Measurements from ENCODE around the gene KIAA0586.

Gene KIAA0586

GRCh38 chr14:58540749-58541632, 113.5 kb downstream of the KIAA0586 start:
- intact Hi-C loops (cut with micrococcal nuclease): no loop called here

GRCh38 chr14:58541633-58542022, 114.1 kb downstream of the KIAA0586 start:
- Mint-ChIP-seq H3K36me3 (ENCODE audit: low read depth) (peaks cover 18% of the 10 kb centered on the region), H3K27me3 (no peaks in the 10 kb centered on the region), H3K4me3 (no peak overlapping the region), H3K27ac (no peak overlapping the region), H3K4me1 (ENCODE audit: low read depth) (no peaks in the 10 kb centered on the region), H3K9me3 (peaks cover 11% of the 10 kb centered on the region)
- intact Hi-C loops (cut with micrococcal nuclease): no loop called here

More at GRCh38 chr14:58540749-58541632, 113.5 kb downstream of the KIAA0586 start:
- H3K4me3 Mint-ChIP-seq: no peak overlapping the region
- H3K27ac Mint-ChIP-seq: no peak overlapping the region
- H3K9me3 Mint-ChIP-seq: peaks cover 11% of the 10 kb centered on the region
- peaks cover 18% of the 10 kb centered on the region for H3K36me3 Mint-ChIP-seq (ENCODE audit: low read depth)
- H3K4me1 Mint-ChIP-seq (ENCODE audit: low read depth): no peaks in the 10 kb centered on the region
- H3K27me3 Mint-ChIP-seq: no peaks in the 10 kb centered on the region

- intact Hi-C loops (cut with micrococcal nuclease): no loop called here
- Mint-ChIP-seq H3K9me3 (peaks cover 11% of the 10 kb centered on the region), H3K27me3 (no peaks in the 10 kb centered on the region), H3K4me1 (ENCODE audit: low read depth) (no peaks in the 10 kb centered on the region), H3K4me3 (no peak overlapping the region), H3K27ac (no peak overlapping the region), H3K36me3 (ENCODE audit: low read depth) (peaks cover 18% of the 10 kb centered on the region)
Observed at GRCh38 chr14:58543253-58543652, 115.7 kb downstream of the KIAA0586 start.

GRCh38 chr14:58547649-58548048, 120.1 kb downstream of the KIAA0586 start:
- Mint-ChIP-seq H3K4me3 (no peak overlapping the region), H3K27ac (no peak overlapping the region), H3K4me1 (ENCODE audit: low read depth) (no peaks in the 10 kb centered on the region), H3K27me3 (no peaks in the 10 kb centered on the region), H3K9me3 (peaks cover 11% of the 10 kb centered on the region), H3K36me3 (ENCODE audit: low read depth) (peaks cover 18% of the 10 kb centered on the region)
- intact Hi-C loops (cut with micrococcal nuclease): no loop called here

GRCh38 chr14:58549105-58549757, 121.7 kb downstream of the KIAA0586 start:
- H3K4me3 Mint-ChIP-seq: no peak overlapping the region
- intact Hi-C loops (cut with micrococcal nuclease): no loop called here
- no peaks in the 10 kb centered on the region for H3K4me1 Mint-ChIP-seq (ENCODE audit: low read depth)
- H3K27ac Mint-ChIP-seq: no peak overlapping the region
- peaks cover 6% of the 10 kb centered on the region for H3K36me3 Mint-ChIP-seq (ENCODE audit: low read depth)
- H3K27me3 Mint-ChIP-seq: no peaks in the 10 kb centered on the region
- peaks cover under 1% of the 10 kb centered on the region for H3K9me3 Mint-ChIP-seq

GRCh38 chr14:58553959-58554358, 126.4 kb downstream of the KIAA0586 start:
- Mint-ChIP-seq H3K27me3 (no peaks in the 10 kb centered on the region), H3K36me3 (ENCODE audit: low read depth) (no peaks in the 10 kb centered on the region), H3K4me3 (no peak overlapping the region), H3K27ac (no peak overlapping the region), H3K4me1 (ENCODE audit: low read depth) (no peaks in the 10 kb centered on the region), H3K9me3 (no peaks in the 10 kb centered on the region)
- intact Hi-C loops (cut with micrococcal nuclease): no loop called here

- H3K36me3 Mint-ChIP-seq (ENCODE audit: low read depth): no peaks in the 10 kb centered on the region
- intact Hi-C loops (cut with micrococcal nuclease): no loop called here
- H3K9me3 Mint-ChIP-seq: no peaks in the 10 kb centered on the region
Observed at GRCh38 chr14:58555647-58556046, 128.1 kb downstream of the KIAA0586 start.

GRCh38 chr14:58557242-58557641, 129.7 kb downstream of the KIAA0586 start:
- no peaks in the 10 kb centered on the region for H3K36me3 Mint-ChIP-seq (ENCODE audit: low read depth)
- H3K27me3 Mint-ChIP-seq: no peaks in the 10 kb centered on the region
- intact Hi-C loops (cut with micrococcal nuclease): no loop called here
- H3K9me3 Mint-ChIP-seq: no peaks in the 10 kb centered on the region
- no peak overlapping the region for H3K4me3 Mint-ChIP-seq
- no peak overlapping the region for H3K27ac Mint-ChIP-seq
- H3K4me1 Mint-ChIP-seq (ENCODE audit: low read depth): no peaks in the 10 kb centered on the region

More at GRCh38 chr14:58555647-58556046, 128.1 kb downstream of the KIAA0586 start:
- Mint-ChIP-seq H3K27ac (no peak overlapping the region), H3K27me3 (no peaks in the 10 kb centered on the region), H3K4me3 (no peak overlapping the region), H3K4me1 (ENCODE audit: low read depth) (no peaks in the 10 kb centered on the region)

- Mint-ChIP-seq H3K4me3 (no peak overlapping the region), H3K9me3 (no peaks in the 10 kb centered on the region), H3K27ac (no peak overlapping the region), H3K4me1 (ENCODE audit: low read depth) (no peaks in the 10 kb centered on the region), H3K27me3 (no peaks in the 10 kb centered on the region), H3K36me3 (ENCODE audit: low read depth) (no peaks in the 10 kb centered on the region)
- intact Hi-C loops (cut with micrococcal nuclease): no loop called here
Observed at GRCh38 chr14:58560208-58560607, 132.7 kb downstream of the KIAA0586 start.

- H3K27me3 Mint-ChIP-seq: no peaks in the 10 kb centered on the region
- no peaks in the 10 kb centered on the region for H3K4me1 Mint-ChIP-seq (ENCODE audit: low read depth)
- no peaks in the 10 kb centered on the region for H3K9me3 Mint-ChIP-seq
- no peak overlapping the region for H3K27ac Mint-ChIP-seq
- H3K36me3 Mint-ChIP-seq (ENCODE audit: low read depth): no peaks in the 10 kb centered on the region
- intact Hi-C loops (cut with micrococcal nuclease): no loop called here
- H3K4me3 Mint-ChIP-seq: no peak overlapping the region
Observed at GRCh38 chr14:58562141-58562540, 134.6 kb downstream of the KIAA0586 start.

GRCh38 chr14:58563978-58564377, 136.5 kb downstream of the KIAA0586 start:
- intact Hi-C loops (cut with micrococcal nuclease): no loop called here
- Mint-ChIP-seq H3K27me3 (no peaks in the 10 kb centered on the region), H3K27ac (no peak overlapping the region), H3K36me3 (ENCODE audit: low read depth) (no peaks in the 10 kb centered on the region), H3K9me3 (no peaks in the 10 kb centered on the region), H3K4me1 (ENCODE audit: low read depth) (no peaks in the 10 kb centered on the region), H3K4me3 (no peak overlapping the region)

- H3K4me1 Mint-ChIP-seq (ENCODE audit: low read depth): no peaks in the 10 kb centered on the region
- H3K9me3 Mint-ChIP-seq: no peaks in the 10 kb centered on the region
- no peaks in the 10 kb centered on the region for H3K27me3 Mint-ChIP-seq
- H3K4me3 Mint-ChIP-seq: no peak overlapping the region
- no peaks in the 10 kb centered on the region for H3K36me3 Mint-ChIP-seq (ENCODE audit: low read depth)
- H3K27ac Mint-ChIP-seq: no peak overlapping the region
- intact Hi-C loops (cut with micrococcal nuclease): no loop called here
Observed at GRCh38 chr14:58565832-58566231, 138.3 kb downstream of the KIAA0586 start.

- no peaks in the 10 kb centered on the region for H3K4me1 Mint-ChIP-seq (ENCODE audit: low read depth)
- H3K4me3 Mint-ChIP-seq: no peak overlapping the region
- no peak overlapping the region for H3K27ac Mint-ChIP-seq
- no peaks in the 10 kb centered on the region for H3K36me3 Mint-ChIP-seq (ENCODE audit: low read depth)
- intact Hi-C loops (cut with micrococcal nuclease): no loop called here
- H3K9me3 Mint-ChIP-seq: no peaks in the 10 kb centered on the region
- H3K27me3 Mint-ChIP-seq: no peaks in the 10 kb centered on the region
Observed at GRCh38 chr14:58566979-58567378, 139.5 kb downstream of the KIAA0586 start.

GRCh38 chr14:58568322-58568721, 140.8 kb downstream of the KIAA0586 start:
- H3K36me3 Mint-ChIP-seq (ENCODE audit: low read depth): no peaks in the 10 kb centered on the region
- intact Hi-C loops (cut with micrococcal nuclease): no loop called here
- H3K27me3 Mint-ChIP-seq: no peaks in the 10 kb centered on the region
- H3K4me1 Mint-ChIP-seq (ENCODE audit: low read depth): no peaks in the 10 kb centered on the region
- no peak overlapping the region for H3K4me3 Mint-ChIP-seq
- no peaks in the 10 kb centered on the region for H3K9me3 Mint-ChIP-seq
- no peak overlapping the region for H3K27ac Mint-ChIP-seq

Measured in dendritic cell treated with granulocyte-macrophage colony-stimulating factor and Interleukin-4, amounts not matched to agents 40 ng/mL and 50 ng/mL, for 4 days (primary cell).